Mucosa of stomach (tissue), 1 donor: ENCODE measurements around the gene HAO1.
"Not testable (repeated sequence)": the region's sequence is repeated elsewhere in the genome, so short reads cannot be mapped to it uniquely, and the experiment has no call there.

Experiments
- H3K27me3 ChIP-seq: one replicate; pipeline ENCODE4 v1.7.0; 2013; ENCODE audit warnings: mild to moderate bottlenecking, low read length; ENCODE audit not compliant: control insufficient read depth, insufficient read depth
- H3K36me3 ChIP-seq: one replicate; pipeline ENCODE4 v1.7.0; 2013; ENCODE audit warnings: low read length; ENCODE audit not compliant: control insufficient read depth, insufficient read depth
- H3K4me1 ChIP-seq: one replicate; pipeline ENCODE4 v1.7.0; 2013; ENCODE audit warnings: mild to moderate bottlenecking, low read length; ENCODE audit not compliant: control insufficient read depth, insufficient read depth
- H3K4me3 ChIP-seq: one replicate; pipeline ENCODE4 v1.7.0; 2013; ENCODE audit warnings: low read length
- H3K9ac ChIP-seq: one replicate; pipeline ENCODE4 v1.7.0; 2013; ENCODE audit warnings: mild to moderate bottlenecking, low read length, moderate library complexity
- H3K9me3 ChIP-seq: one replicate; pipeline ENCODE4 v1.7.0; 2013; ENCODE audit warnings: mild to moderate bottlenecking, low read length, moderate library complexity; ENCODE audit not compliant: control insufficient read depth
- donor health status: Pancreatic carcinoma.

HAO1 gene

DNA sequence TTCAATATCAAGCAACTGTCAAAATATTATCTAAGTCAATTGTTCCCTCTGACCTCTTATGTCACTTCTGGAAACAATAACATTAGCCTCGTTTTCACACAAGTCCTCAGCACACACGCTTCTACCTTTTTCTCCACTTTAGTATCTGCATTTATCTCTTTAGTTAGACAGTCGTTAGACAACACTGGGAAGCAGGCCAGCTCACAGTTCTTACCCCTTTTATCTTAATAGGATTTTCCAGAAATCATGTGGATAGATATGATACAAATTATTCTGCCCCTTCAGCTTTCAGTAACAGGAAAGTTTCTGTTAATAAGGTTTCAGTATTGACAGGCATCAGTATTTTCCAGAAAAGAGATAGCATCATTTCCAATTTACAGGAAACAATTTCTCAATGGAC is 25.9 kb upstream of the HAO1 start:
- Histone ChIP-seq H3K36me3 (no peaks in the 10 kb centered on the region), H3K4me1 (no peaks in the 10 kb centered on the region), H3K27me3 (no peaks in the 10 kb centered on the region), H3K4me3 (no peak overlapping the region), H3K9me3 (no peaks in the 10 kb centered on the region), H3K9ac (no peak overlapping the region)

DNA sequence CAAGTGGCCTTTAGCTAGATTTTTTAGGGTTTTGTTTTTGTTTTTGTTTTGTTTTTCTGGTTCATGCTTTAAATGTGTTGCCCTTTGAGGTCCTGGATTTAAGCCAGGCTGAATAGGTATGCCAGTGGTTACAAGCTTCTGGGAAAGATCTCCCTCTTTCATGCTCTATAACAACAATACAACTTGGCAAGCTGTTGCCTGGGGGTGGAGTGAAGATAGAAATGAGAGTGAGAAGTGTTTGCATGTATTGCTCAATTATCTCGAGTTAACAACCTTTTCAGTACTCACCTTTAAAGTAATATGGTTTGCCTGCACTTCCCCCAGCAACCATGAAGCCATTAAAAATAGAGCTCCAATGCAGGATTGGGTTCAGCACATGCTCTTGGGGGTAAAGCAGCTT is 19.2 kb upstream of the HAO1 start:
- Histone ChIP-seq H3K4me1 (no peaks in the 10 kb centered on the region), H3K9ac (no peak overlapping the region), H3K4me3 (no peak overlapping the region), H3K9me3 (no peaks in the 10 kb centered on the region), H3K27me3 (no peaks in the 10 kb centered on the region), H3K36me3 (no peaks in the 10 kb centered on the region)

DNA sequence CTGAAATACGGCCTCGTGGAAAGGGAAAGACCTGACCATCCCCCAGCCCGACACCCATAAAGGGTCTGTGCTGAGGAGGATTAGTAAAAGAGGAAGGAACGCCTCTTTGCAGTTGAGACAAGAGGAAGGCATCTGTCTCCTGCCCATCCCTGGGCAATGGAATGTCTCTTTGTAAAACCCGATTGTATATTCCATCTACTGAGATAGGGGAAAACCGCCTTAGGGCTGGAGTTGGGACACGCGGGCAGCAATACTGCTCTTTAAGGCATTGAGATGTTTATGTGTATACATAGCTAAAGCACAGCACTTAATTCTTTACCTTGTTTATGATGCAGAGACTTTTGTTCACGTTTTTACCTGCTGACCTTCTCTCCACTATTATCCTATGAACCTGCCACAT is 16.3 kb upstream of the HAO1 start:
- H3K27me3 ChIP-seq, H3K9ac ChIP-seq, H3K4me1 ChIP-seq, H3K36me3 ChIP-seq, H3K4me3 ChIP-seq, H3K9me3 ChIP-seq: not testable (repeated sequence)

DNA sequence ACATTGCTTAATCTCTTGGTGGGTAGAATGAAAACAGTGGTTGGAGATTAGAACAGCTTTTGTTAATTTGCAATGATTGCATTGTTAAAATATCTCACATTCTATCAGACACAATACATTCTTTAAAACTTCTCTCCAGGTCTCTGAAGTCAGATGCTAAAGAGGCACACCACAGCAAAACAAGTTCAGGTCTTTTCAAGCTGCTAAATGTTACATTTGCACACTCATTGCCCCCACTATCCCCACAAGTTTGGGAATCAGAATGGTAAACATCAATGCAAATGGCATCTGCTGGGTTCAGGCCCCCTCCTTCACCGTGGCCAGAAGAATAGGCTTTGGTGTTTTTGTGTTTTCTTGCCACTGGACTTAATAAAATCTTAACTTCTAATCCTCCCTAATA is 10.1 kb upstream of the HAO1 start:
- Histone ChIP-seq H3K36me3 (no peaks in the 10 kb centered on the region), H3K4me3 (no peak overlapping the region), H3K4me1 (no peaks in the 10 kb centered on the region), H3K9me3 (no peaks in the 10 kb centered on the region), H3K27me3 (no peaks in the 10 kb centered on the region), H3K9ac (no peak overlapping the region)

DNA sequence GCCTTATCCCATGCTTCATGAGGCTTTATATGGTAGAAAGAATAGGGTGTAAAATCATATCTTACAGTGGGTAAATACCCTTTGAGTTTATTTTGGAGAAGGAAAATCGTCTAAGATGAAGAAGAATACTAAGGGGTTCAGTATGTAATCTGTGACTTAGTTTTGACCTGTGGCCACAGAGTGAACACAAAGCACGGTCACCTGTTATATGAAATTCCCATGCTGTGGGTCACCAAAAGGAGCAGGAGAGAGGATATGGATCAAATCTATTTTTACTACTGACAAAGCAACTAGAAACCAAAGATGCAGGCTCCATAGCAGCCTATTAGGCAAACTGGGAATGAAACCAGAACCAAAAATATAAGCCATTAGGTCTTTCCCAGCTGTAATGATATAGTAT is 3.6 kb upstream of the HAO1 start:
- Histone ChIP-seq H3K4me3 (no peak overlapping the region), H3K9me3 (no peaks in the 10 kb centered on the region), H3K4me1 (no peaks in the 10 kb centered on the region), H3K36me3 (no peaks in the 10 kb centered on the region), H3K9ac (no peak overlapping the region), H3K27me3 (no peaks in the 10 kb centered on the region)

DNA sequence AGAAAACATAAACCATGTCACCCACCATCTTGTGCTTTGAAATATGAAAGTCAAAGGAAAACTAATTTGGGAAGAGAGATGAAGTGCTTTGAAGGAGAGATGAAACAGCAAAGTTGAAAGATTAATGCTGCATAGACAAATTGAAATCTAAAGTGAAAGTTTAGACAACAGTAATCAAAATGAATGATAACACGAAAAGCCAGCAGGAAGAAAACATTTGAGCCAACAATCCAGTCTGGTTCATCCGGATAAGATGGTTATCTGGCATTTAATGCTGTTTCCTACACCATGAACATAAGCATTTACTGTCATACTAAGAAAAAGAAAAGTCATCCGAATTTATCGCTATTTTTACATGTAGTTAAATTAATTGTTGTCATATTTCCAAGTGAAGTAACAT is 595 bp downstream of the HAO1 start:
- no peaks in the 10 kb centered on the region for H3K9me3 ChIP-seq
- H3K4me3 ChIP-seq: no peak overlapping the region
- H3K9ac ChIP-seq: no peak overlapping the region
- no peaks in the 10 kb centered on the region for H3K36me3 ChIP-seq
- no peaks in the 10 kb centered on the region for H3K4me1 ChIP-seq
- H3K27me3 ChIP-seq: no peaks in the 10 kb centered on the region

DNA sequence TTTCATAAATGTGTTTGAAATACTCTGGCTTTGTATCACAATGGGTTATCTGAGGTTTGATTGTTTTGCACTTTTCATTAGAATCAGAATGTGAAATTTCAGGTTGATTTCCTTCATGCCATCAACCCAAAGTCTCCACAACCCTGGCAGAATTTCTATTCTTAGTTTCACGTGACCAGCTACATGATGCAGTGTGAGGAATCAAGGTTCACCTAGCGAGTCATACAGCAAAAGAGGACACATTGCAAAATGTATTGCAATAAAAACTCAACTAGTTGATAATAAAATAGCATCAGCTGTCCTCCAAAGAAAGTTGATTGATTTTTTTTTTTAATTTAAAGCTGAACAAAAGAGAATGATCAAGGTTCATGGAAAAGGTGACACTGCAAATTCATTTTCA is 2.2 kb downstream of the HAO1 start:
- no peak overlapping the region for H3K9ac ChIP-seq
- H3K4me1 ChIP-seq: no peaks in the 10 kb centered on the region
- H3K4me3 ChIP-seq: no peak overlapping the region
- H3K36me3 ChIP-seq: no peaks in the 10 kb centered on the region
- H3K9me3 ChIP-seq: no peaks in the 10 kb centered on the region
- H3K27me3 ChIP-seq: no peaks in the 10 kb centered on the region

DNA sequence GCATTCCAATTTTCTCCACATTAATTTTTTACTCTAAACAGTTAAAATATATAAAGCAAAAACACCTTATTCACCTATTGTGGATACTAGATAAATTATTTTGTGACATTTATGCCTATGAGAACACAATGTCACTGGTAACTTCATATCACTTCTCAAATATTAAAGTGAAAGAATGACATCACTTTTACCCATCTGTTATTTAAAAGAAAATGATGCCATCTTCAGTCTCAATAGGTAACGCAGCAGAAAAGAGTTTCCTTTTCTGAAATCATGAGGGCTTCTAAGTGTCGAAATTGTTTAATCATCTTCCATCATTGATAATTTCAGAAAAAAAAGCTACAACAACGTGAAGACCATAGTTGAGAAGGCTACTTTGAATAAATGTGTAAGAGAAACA is 2.9 kb downstream of the HAO1 start:
- Histone ChIP-seq H3K4me1 (no peaks in the 10 kb centered on the region), H3K4me3 (no peak overlapping the region), H3K9ac (no peak overlapping the region), H3K36me3 (no peaks in the 10 kb centered on the region), H3K9me3 (no peaks in the 10 kb centered on the region), H3K27me3 (no peaks in the 10 kb centered on the region)

DNA sequence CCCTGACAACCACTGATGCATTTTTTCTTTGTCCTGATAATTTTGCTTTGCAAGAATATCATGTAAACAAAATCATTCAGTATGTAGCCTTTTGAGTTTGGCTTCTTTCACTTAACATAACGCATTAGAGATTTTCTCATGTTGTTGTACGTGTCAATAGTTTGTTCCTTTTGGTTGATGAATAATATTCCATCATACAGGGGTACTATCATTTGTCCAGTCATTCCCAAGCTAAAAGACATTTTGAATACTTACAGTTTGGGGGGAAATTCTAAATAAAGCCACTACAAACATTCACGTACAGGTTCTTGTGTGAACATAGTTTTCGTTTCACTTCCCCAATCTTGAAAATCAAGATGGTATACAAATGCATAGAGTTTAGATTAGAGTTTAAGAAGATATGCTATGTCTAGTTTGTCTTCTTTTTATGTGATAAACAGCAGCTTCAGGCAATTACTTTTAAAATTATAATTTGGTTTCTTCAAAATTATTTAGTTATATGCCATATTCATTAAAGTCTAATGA is 5.2 kb downstream of the HAO1 start:
- Histone ChIP-seq H3K27me3 (no peaks in the 10 kb centered on the region), H3K9ac (no peak overlapping the region), H3K36me3 (no peaks in the 10 kb centered on the region), H3K4me3 (no peak overlapping the region), H3K9me3 (no peaks in the 10 kb centered on the region), H3K4me1 (no peaks in the 10 kb centered on the region)

DNA sequence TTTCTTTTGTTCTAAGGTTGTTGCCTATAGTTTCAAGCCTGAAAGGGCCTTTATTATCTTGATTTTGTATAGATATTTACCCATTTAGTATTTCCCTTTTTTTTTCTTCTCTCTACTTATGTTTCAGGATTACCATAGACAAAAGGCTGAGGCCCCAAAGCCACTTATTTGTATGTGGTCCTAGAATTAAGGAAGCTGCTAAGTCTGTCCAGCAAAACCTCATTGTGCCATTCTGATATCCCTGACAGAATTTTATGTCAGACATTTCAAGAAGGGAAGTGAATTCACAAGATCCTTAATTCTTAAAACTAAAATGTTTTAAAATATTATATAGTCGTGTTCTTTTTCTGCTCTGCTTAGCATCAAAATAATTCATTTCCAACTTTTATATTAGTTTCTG is 6.9 kb downstream of the HAO1 start:
- no peaks in the 10 kb centered on the region for H3K27me3 ChIP-seq
- no peaks in the 10 kb centered on the region for H3K4me1 ChIP-seq
- H3K9me3 ChIP-seq: no peaks in the 10 kb centered on the region
- H3K4me3 ChIP-seq: no peak overlapping the region
- H3K9ac ChIP-seq: no peak overlapping the region
- no peaks in the 10 kb centered on the region for H3K36me3 ChIP-seq

DNA sequence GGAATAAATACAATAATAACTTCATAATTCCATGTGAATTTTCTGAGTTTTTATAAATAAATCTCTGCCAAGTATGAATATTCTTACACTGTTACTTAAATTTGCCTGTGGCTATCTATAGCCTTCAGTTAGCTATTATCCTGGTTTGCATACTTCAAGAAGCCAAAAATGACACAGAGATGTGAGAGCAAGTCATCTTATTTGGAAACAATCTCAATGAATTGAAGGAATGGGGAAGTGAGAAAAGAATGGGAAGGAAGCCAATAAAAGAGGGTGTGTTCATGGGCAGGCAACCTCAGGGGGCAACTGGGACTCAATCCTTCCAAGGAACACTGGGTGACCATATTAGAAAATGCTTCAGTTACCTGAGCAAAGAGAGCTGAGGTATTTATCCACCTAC is 9.9 kb downstream of the HAO1 start:
- no peaks in the 10 kb centered on the region for H3K9me3 ChIP-seq
- H3K4me3 ChIP-seq: no peak overlapping the region

DNA sequence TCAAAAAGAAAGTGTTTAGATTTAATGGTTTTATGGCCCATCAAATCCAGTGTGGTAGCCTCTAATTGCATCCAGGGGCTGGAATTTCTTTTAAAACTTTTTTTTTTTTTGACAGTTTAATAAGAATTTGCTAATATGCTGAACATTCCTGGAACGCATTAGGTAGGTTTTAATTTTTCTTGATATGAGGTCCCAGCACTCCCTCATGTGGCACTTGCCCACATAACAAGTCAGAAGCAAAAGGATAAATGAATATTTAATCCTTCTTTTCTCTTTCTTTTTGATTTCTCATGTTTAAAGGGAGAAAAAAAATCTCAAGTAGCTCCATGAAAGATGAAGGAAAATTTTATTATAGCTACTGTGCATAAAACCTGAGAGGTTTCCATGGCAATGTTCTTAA is 13.5 kb downstream of the HAO1 start:
- Histone ChIP-seq H3K9ac (no peak overlapping the region), H3K9me3 (no peaks in the 10 kb centered on the region), H3K27me3 (no peaks in the 10 kb centered on the region), H3K36me3 (no peaks in the 10 kb centered on the region), H3K4me3 (no peak overlapping the region), H3K4me1 (no peaks in the 10 kb centered on the region)

More for the DNA sequence above, 9.9 kb downstream of the HAO1 start:
- H3K9ac ChIP-seq: no peak overlapping the region
- no peaks in the 10 kb centered on the region for H3K36me3 ChIP-seq
- H3K4me1 ChIP-seq: no peaks in the 10 kb centered on the region
- no peaks in the 10 kb centered on the region for H3K27me3 ChIP-seq

DNA sequence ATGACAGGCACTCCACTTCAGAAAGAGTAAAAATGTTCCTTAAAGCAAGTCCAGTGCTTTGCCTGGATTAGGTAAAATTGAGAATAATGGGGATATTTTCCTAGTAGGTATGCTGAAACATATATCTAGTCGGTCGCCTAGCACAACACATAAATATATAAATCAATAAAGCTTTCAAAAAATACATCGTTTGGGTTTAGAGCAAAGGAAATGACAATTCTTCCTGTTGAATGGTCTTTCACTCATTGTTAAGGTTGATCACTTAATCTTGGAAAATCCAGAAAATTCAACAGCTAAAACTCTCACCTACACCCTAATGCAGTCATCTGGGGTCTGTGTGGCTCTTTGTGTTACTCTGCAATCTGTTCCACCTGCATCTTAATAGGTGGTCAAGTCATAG is 13.9 kb downstream of the HAO1 start:
- Histone ChIP-seq H3K4me3 (no peak overlapping the region), H3K9ac (no peak overlapping the region), H3K27me3 (no peaks in the 10 kb centered on the region), H3K36me3 (no peaks in the 10 kb centered on the region), H3K9me3 (no peaks in the 10 kb centered on the region), H3K4me1 (no peaks in the 10 kb centered on the region)
